Neural cell (in vitro differentiated cells): ENCODE data around the gene LRRC74A.

Experiments used
- EP300 ChIP-seq: fragments of 450-650 bp; conservative IDR thresholded peaks from 2 replicates; pipeline ENCODE4 v1.6.1; 2014; ENCODE audit warnings: antibody characterized with exemption, mild to moderate bottlenecking, moderate library complexity; ENCODE audit not compliant: poor library complexity, severe bottlenecking
- EZH2 ChIP-seq: fragments of 200-600, 300-800 bp; shearing (Covaris generic), sonication (generic); IDR thresholded peaks from 2 replicates; pipeline ENCODE4 v1.6.1; 2014; ENCODE audit warnings: antibody characterized with exemption, low read length, borderline replicate concordance, mild to moderate bottlenecking; ENCODE audit not compliant: insufficient read depth, poor library complexity, severe bottlenecking
- MXI1 ChIP-seq: fragments of 450-650 bp; conservative IDR thresholded peaks from 2 replicates; pipeline ENCODE4 v1.6.1; 2014; ENCODE audit warnings: antibody characterized with exemption, mild to moderate bottlenecking; ENCODE audit not compliant: poor library complexity, severe bottlenecking
- POLR2AphosphoS5 ChIP-seq: IDR thresholded peaks from 2 replicates; pipeline ENCODE4 v1.6.1; 2012
- RAD21 ChIP-seq: fragments of 450-650 bp; conservative IDR thresholded peaks from 2 replicates; pipeline ENCODE4 v1.6.1; 2014; ENCODE audit warnings: antibody characterized with exemption, mild to moderate bottlenecking, moderate library complexity
- TAF1 ChIP-seq: IDR thresholded peaks from 2 replicates; pipeline ENCODE4 v1.6.1; 2012; ENCODE audit warnings: low read depth
- TF ChIP-seq, protein P1 (sequence below): fragments of 450-650 bp; IDR thresholded peaks from 2 replicates; pipeline ENCODE4 v1.5.1; 2014; ENCODE audit warnings: antibody characterized with exemption, mild to moderate bottlenecking, moderate library complexity; ENCODE audit not compliant: poor library complexity, severe bottlenecking
- TF ChIP-seq, protein P2 (sequence below): IDR thresholded peaks from 2 replicates; pipeline ENCODE4 v1.6.1; 2012; ENCODE audit warnings: borderline replicate concordance

DNA sequence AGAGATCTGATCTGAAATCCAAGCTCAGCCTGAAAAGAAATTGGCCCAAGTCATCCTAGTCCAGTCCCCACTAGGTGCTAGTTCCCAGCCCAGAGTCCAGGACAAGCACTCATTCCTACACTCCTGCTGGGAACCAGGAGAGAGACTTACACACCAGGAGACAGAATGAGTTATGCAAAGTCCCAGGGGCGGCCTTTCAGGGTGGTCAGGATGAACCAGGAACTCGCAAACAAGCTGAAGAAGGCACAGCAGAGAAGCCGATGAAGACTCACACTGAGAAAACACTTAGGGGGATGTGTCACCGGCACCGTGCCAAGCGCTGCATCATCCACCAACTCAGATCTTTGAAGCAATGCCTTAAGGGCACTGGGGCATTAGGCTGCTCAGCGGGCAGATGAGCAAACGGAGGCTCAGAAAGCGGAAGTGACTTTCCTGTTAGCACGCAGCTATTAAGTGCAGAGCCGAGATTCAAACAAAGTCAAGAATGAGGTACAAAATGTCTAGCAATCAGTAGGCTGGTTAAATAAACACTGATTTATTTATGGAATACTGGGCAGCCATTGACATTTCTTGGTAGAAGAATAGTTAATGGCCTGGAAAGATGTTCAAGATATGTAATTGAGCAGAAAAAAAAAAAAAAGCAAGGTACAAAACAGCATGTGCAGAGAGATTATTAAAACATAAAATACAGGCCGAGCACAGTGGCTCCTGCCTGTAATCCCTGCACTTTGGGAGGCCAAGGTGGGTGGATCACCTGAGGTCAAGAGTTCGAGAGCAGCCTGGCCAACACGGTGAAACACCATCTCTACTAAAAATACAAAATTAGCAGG, 78.7 kb downstream of the LRRC74A start:
- TF ChIP-seq, protein P1, sequence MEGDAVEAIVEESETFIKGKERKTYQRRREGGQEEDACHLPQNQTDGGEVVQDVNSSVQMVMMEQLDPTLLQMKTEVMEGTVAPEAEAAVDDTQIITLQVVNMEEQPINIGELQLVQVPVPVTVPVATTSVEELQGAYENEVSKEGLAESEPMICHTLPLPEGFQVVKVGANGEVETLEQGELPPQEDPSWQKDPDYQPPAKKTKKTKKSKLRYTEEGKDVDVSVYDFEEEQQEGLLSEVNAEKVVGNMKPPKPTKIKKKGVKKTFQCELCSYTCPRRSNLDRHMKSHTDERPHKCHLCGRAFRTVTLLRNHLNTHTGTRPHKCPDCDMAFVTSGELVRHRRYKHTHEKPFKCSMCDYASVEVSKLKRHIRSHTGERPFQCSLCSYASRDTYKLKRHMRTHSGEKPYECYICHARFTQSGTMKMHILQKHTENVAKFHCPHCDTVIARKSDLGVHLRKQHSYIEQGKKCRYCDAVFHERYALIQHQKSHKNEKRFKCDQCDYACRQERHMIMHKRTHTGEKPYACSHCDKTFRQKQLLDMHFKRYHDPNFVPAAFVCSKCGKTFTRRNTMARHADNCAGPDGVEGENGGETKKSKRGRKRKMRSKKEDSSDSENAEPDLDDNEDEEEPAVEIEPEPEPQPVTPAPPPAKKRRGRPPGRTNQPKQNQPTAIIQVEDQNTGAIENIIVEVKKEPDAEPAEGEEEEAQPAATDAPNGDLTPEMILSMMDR: no peak
- no peak for TF ChIP-seq MXI1
- TF ChIP-seq EZH2: no peak
- no peak for TF ChIP-seq EP300
- no peak for TF ChIP-seq TAF1
- TF ChIP-seq, protein P2, sequence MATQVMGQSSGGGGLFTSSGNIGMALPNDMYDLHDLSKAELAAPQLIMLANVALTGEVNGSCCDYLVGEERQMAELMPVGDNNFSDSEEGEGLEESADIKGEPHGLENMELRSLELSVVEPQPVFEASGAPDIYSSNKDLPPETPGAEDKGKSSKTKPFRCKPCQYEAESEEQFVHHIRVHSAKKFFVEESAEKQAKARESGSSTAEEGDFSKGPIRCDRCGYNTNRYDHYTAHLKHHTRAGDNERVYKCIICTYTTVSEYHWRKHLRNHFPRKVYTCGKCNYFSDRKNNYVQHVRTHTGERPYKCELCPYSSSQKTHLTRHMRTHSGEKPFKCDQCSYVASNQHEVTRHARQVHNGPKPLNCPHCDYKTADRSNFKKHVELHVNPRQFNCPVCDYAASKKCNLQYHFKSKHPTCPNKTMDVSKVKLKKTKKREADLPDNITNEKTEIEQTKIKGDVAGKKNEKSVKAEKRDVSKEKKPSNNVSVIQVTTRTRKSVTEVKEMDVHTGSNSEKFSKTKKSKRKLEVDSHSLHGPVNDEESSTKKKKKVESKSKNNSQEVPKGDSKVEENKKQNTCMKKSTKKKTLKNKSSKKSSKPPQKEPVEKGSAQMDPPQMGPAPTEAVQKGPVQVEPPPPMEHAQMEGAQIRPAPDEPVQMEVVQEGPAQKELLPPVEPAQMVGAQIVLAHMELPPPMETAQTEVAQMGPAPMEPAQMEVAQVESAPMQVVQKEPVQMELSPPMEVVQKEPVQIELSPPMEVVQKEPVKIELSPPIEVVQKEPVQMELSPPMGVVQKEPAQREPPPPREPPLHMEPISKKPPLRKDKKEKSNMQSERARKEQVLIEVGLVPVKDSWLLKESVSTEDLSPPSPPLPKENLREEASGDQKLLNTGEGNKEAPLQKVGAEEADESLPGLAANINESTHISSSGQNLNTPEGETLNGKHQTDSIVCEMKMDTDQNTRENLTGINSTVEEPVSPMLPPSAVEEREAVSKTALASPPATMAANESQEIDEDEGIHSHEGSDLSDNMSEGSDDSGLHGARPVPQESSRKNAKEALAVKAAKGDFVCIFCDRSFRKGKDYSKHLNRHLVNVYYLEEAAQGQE: no peak
- no peak for TF ChIP-seq RAD21
- TF ChIP-seq POLR2AphosphoS5: no peak
